ENCODE results near the gene C17orf50. TPM values are rescaled to one million over a fixed set of nuclear protein-coding genes. Genes with fewer than 3 reads are reported as not detected.

C17orf50 gene
- total RNA-seq, 2 experiments from 2014 or later = not detected

GRCh38 chr17:35745749-35746320 lies 14.9 kb upstream of the C17orf50 start:
- no peak for TF ChIP-seq CTCF (IDR thresholded peaks at IDR 0.05)
- no peak for ATAC-seq
- H3K36me3 Mint-ChIP-seq (ENCODE audit: low read depth) = no peaks in the 10 kb centered on the region
- H3K27ac Mint-ChIP-seq = no peak overlapping the region
- H3K27me3 Mint-ChIP-seq = peaks cover 48% of the 10 kb centered on the region
- DNase-seq = no peak
- no peaks in the 10 kb centered on the region for H3K9me3 Mint-ChIP-seq
- H3K4me1 Mint-ChIP-seq (ENCODE audit: low read depth) = peaks cover 38% of the 10 kb centered on the region
- POLR2A ChIA-PET = no interaction called here
- intact Hi-C loops (cut with micrococcal nuclease) = loop anchor here (5.0 to 10.0 kb wide), 2 partner anchors 134 to 571 kb away; no protein-coding TSS in a partner anchor
- H3K4me3 Mint-ChIP-seq = no peak overlapping the region
- CTCF ChIA-PET = interaction anchor here (1.0 to 7.4 kb wide), 7 partner anchors 13 to 573 kb away, joined by 3 to 121 read pairs (median 24); partner anchors contain the start of genes C17orf50 and RASL10B

GRCh38 chr17:35747540-35748017 lies 13.1 kb upstream of the C17orf50 start:
- ChIA-PET POLR2A (interaction anchor here (0.9 to 2.0 kb wide), 5 partner anchors 12 to 168 kb away, joined by 3 to 8 read pairs (median 3); partner anchors contain the start of genes MMP28 and TAF15), CTCF (interaction anchor here (0.6 to 7.4 kb wide), 70 partner anchors 8 to 722 kb away, joined by 3 to 121 read pairs (median 5); partner anchors contain the start of genes AP2B1, C17orf50, RAD51D and RASL10B)
- Mint-ChIP-seq H3K4me3 (peak overlapping the region; percentile 24), H3K27ac (no peak overlapping the region), H3K36me3 (ENCODE audit: low read depth) (no peaks in the 10 kb centered on the region), H3K9me3 (no peaks in the 10 kb centered on the region), H3K4me1 (ENCODE audit: low read depth) (peaks cover 33% of the 10 kb centered on the region), H3K27me3 (peaks cover 43% of the 10 kb centered on the region)
- peak; percentile 88 for TF ChIP-seq CTCF (IDR thresholded peaks at IDR 0.05)
- ATAC-seq (peak; percentile 88), DNase-seq (peak; percentile 93)
- intact Hi-C loops (cut with micrococcal nuclease) = loop anchor here (5.0 to 10.0 kb wide), 2 partner anchors 135 to 573 kb away; no protein-coding TSS in a partner anchor

GRCh38 chr17:35748341-35748841 lies 12.3 kb upstream of the C17orf50 start:
- peak; percentile 59 for DNase-seq
- Mint-ChIP-seq H3K27ac (peak overlapping the region; percentile 70), H3K9me3 (no peaks in the 10 kb centered on the region), H3K36me3 (ENCODE audit: low read depth) (no peaks in the 10 kb centered on the region), H3K4me1 (ENCODE audit: low read depth) (peaks cover 33% of the 10 kb centered on the region), H3K4me3 (peak overlapping the region; percentile 32), H3K27me3 (peaks cover 42% of the 10 kb centered on the region)
- ATAC-seq = peak; percentile 46
- no peak for TF ChIP-seq CTCF (IDR thresholded peaks at IDR 0.05)
- ChIA-PET CTCF (interaction anchor here (1.1 to 7.4 kb wide), 30 partner anchors 9 to 628 kb away, joined by 3 to 121 read pairs (median 6); partner anchors contain the start of genes C17orf50, RASL10B and TAF15), POLR2A (interaction anchor here (0.8 to 2.0 kb wide), 4 partner anchors 9 to 211 kb away, joined by 3 to 8 read pairs (median 6); partner anchors contain the start of genes SLFN12L and TAF15)
- intact Hi-C loops (cut with micrococcal nuclease) = loop anchor here (5.0 to 10.0 kb wide), 2 partner anchors 136 to 574 kb away; no protein-coding TSS in a partner anchor

- POLR2A ChIA-PET = interaction anchor here (0.8 to 1.2 kb wide), 4 partner anchors 8 to 212 kb away, joined by 3 to 5 read pairs (median 3); partner anchors contain the start of gene SLFN12L
- DNase-seq (no peak), ATAC-seq (no peak)
- H3K4me1 Mint-ChIP-seq (ENCODE audit: low read depth) = peaks cover 33% of the 10 kb centered on the region
- H3K4me3 Mint-ChIP-seq = no peak overlapping the region
- H3K36me3 Mint-ChIP-seq (ENCODE audit: low read depth) = no peaks in the 10 kb centered on the region
- CTCF ChIA-PET = interaction anchor here (1.1 to 7.4 kb wide), 13 partner anchors 10 to 629 kb away, joined by 3 to 121 read pairs (median 14); partner anchors contain the start of gene C17orf50
- H3K27ac Mint-ChIP-seq = peak overlapping the region; percentile 70
- intact Hi-C loops (cut with micrococcal nuclease) = loop anchor here (5.0 to 10.0 kb wide), 2 partner anchors 137 to 574 kb away; no protein-coding TSS in a partner anchor
- no peak for TF ChIP-seq CTCF (IDR thresholded peaks at IDR 0.05)
- H3K27me3 Mint-ChIP-seq = peaks cover 39% of the 10 kb centered on the region
- H3K9me3 Mint-ChIP-seq = no peaks in the 10 kb centered on the region
These were observed 11.7 kb upstream of the C17orf50 start for GRCh38 chr17:35748979-35749378.
